T1000 (cell line): ENCODE data around the gene CCL27.
A peak's percentile ranks its signal among the peaks of the same experiment; 100 is the strongest.

Source experiments
- DNase-seq: peaks from one replicate; lab custom pipeline; 2025; ENCODE audit warnings: mixed read lengths; lab: John Stamatoyannopoulos, UW

CCL27 gene

DNA sequence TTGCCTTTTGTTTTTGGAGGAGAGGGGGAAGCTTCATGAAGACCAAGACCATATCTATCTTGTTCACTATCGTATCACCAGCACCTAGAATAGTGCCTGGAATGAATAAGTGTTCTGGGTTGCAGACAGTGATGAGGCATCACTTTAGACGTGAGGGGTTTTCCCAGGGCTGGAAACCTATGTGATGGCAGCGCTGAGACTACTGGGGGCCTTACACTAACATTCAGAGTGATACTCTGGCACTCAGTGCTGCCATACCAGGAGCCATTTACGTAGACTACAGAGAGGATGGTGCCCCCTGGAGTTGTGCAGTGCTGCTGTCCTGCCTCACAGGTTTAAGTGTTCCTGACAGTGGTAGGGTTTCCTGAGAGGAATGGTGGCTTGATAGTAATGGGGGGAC, 21.7 kb upstream of the CCL27 start:
- DNase-seq, result no peak

DNA sequence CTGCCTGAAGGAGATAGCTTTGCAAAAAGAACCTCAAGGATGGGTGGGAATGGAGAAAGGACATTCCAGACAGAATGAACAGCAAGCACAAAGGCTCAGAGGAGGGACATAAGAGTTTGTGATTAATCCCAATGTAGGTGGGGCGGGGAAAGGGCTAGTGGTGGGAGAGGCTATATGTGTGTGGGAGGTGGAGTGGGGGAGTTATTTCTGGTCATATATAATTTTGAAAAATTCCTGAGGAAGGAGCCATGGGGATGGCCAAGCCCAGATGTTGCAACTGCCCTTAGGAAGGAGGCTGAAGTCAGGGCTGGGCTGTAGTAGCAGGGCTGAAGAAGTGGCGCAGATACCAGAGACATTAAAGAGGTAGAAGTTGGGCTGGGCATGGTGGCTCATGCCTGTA, 13.4 kb upstream of the CCL27 start:
- no peak for DNase-seq

DNA sequence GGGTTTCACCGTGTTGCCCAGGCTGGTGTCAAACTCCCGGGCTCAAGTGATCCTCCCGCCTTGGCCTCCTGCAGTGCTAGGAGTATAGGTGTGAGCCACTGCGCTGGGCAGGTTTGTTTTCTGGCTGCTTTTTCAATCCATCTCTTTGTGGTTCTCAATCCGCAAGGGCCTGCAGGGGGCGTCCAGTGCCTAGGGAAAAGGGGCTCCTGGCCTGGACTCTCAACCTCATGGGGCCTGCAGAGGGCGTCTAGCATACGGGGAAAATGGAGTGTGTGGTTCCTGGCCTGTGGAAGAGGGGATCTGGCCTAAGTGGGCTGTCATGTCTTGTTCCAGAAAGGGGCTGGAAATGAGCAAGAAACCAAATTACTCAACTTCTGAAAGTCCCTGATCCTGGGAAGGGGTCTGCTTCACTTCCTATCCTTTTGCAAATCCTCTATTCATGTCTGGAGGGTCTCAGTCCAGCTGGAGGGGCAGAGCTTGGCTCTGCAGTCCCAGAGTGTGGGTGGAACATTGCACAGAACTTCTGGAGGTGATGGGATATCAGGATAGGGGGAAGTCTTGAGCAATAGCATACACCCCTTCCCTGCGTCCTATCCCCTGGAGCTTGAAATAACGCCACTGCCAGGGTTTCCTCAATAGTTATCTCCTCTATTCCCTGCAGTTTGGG, 12.7 kb upstream of the CCL27 start:
- DNase-seq, result no peak

DNA sequence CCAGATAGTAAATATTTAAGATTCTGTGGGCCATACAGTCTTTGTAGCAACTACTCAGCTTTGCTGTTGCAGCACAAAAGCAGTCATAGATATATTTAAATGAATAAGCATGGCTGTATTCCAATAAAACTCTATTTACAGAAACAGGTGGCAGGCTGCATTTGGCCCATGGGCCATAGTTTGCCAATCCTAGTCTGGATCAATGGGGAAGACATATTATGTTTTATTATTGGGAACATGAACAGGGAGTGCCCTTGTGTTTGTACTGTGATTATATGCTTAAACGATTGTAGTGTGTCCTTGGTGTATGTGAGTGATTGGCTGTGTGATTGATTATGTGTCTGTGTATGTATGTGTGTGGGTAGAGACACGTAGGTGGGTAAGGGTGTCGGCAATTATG, 12.0 kb upstream of the CCL27 start:
- DNase-seq, result no peak

DNA sequence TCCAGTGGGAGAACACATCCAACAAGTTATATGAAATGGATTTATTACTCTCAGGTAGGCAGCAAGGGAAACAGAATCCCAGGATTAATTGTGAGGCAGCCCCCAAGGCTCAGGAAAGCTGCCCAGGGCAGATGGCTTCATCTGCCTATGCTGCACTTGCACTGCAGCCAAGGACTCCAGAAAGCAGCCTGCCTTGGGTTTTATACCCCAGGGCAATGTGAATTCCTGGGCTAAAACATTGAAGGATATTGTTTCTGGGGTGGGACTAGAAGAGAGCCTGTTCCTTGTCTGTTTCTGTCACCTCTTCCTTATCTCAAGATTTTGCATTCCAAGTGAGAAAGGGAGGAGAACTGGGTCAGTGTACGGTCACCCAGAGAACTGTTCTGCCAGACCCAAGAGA, 8.8 kb upstream of the CCL27 start:
- DNase-seq, result no peak

DNA sequence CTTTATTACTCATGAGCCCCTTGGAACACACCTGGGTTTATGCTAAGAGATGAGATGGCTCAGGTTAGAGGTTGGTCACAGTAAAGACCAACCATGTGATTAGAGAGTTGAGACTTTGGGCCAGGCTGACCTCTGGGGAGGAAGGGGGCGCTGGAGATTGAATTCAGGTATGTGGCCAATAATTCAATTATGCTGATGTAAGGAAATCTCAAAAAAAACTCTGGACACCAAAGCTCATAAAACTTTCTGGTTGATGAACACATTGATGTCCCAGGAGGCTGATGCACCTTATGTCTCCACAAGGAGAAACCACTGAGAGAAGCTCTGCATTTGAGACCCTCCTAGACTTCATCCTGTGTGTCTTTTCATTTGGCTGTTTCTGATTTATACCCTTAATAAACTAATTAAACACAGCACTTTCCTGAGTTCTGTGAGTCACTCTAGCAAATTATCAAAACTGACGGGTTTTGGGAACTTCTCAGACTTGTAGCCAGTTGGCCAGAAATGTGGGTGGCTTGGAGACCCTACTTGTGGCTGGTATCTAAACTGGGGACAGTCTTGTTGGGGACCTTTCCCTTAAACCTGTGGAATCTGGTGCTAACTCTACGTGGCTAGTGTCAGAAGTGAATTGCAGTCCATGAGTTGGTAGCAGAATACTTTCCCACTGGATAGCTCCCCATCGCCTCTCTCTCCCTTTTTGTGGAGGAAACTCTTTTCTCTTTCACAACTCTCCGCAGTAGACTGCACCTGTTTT, 7.5 kb upstream of the CCL27 start:
- no peak for DNase-seq

DNA sequence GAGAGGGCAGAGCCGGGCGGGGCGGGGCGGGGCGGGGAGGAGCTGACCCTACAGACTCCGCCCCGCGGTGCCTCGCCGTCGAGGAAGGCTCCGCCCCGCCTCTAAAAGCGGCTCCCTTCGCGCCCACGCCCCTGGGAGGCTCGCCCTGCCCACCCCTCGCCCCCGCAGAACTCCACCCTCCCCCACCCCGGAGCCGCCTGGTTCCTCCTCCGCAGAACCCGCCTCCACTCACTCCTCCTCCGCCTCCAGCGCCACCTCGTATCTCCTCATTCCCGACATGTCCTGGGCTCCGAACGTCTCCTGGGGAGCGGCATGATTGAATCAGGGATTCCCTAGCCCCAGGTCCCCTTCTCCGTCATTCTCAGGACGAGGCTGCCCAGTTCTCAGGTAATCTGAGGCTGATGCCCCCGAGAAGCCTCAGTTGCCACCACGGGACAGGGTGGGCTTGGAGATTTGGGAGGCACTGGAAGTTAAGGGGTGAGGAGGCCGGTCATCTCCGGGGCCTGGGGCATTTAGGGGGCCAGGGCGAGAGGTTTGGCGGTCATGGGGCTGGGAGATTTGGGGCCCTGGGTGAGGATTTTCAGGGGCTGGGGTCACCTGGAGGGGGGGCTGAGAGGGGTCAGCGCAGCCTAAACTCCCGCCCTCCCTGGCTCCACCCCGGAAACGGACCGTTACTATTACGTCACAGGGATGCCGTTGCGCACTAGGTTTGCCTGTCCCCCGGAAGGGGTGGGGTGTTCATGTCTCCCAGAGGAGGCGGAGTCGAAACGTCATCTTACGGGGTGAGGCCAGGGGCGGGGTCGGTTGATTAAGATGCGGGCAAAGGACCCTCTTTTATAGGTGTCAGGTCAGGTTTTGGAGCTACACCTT, 3.2 kb upstream of the CCL27 start:
- peak; percentile 75 for DNase-seq

DNA sequence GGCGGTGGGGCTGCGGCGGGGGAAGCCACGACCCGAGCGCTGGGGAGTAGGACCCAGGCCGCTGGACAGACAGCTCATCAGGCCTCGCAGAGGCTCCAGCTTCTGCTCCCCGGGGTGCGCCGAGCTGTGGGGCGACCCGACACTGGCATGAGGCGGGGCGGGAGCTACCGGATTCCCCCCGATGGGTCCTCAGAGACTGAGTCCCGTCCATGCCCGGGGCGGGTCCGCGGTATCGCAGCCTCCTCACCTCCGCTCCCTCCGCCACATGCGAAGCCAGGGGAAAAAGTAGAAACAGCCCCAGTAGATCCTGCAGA, 2.6 kb upstream of the CCL27 start:
- no peak for DNase-seq

DNA sequence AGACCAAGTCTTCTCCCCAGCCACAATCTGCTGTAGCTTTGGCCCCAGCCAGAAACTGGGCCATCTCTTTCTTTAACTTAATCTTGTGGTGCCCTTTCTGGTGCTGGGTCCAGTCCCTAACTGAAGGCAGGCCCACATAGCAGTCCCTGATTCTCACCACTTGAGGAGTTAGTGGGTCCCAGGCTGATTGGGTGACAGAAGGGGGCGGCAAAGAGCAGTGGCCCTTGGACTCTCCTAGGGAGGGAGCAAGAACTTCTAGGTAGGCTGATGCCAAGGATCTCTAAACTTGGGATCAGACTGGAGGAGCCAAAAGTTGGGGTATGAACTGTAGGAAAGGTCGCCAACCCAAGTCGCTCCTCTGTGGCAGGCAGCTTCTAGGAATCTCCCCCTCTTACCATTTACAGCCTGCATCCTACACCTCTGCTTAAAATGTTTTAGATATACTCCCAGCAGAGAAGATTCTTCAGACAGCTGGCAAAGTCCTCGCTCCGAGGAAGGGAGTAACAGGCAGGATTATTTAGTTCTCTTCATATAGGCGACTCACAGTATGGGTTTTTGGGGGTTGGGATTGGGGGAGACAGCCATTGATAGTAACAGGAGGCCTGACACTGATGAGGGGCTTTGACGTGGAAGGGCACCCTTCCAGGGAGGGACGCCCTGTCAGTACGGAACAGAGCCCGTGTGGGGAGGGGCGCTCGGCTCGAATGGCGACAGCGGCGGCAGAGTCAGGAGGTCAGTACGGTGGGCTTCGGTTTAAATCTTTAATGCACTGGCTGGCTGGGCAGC, 2.0 kb upstream of the CCL27 start:
- DNase-seq, result peak; percentile 29

DNA sequence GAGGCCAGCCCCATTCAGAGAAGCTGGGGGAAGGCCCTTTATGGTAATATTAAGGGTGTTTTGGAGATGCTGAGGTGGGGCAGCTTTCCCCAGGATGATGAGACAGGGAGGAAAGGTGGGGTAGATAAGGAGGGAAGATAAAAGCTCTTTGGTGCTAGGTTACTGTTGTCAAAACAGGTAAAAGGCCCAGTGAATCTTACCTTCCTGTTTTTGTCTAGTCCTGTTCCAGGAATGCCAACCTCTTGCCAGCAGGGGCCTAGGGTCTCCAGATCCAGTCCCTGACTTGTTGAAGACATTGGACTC, 797 bp upstream of the CCL27 start:
- no peak for DNase-seq

DNA sequence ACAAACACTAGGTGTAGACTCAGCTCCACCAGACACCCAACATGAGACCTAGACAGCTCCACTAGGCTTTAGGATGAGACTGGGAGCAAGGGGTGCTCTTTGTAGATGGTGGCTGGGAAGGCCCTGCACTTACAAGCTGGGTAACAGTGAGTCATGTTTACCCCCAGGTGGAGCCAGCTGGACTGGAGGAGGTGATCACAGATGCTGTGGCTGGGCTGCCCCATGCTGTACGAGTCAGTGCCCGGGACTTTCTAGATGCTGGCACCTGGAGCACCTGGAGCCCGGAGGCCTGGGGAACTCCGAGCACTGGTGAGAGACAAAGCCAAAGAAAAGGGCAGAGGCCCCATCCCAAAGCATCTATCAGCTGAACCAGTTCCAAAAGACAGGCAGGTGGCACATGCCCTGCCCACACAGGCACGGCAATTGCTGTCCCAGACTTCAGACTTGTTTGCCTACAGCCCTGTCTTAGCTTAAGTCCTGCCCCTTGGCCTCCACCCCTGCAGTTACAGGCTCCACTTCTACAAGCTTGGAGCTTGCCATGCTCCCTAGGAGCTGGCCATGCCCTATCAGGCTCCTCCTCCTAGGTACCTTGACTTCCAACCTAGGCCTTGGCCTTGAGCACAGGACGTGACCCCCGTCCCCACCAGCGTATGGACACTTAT, 2.7 kb downstream of the CCL27 start:
- no peak for DNase-seq

DNA sequence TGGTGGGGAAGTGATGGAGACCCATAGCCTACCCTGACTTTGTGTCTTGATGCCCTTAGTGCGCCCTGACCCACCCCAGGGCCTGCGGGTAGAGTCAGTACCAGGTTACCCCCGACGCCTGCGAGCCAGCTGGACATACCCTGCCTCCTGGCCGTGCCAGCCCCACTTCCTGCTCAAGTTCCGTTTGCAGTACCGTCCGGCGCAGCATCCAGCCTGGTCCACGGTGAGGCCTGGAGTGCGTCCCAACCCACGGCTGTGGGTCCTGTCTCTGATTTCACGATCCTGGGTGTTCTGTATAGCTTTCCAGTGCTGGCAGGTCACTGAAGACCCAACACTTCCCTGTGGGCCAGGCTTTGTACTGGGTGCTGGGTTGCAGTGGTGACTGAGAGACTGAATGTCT, 4.0 kb downstream of the CCL27 start:
- DNase-seq, result no peak

DNA sequence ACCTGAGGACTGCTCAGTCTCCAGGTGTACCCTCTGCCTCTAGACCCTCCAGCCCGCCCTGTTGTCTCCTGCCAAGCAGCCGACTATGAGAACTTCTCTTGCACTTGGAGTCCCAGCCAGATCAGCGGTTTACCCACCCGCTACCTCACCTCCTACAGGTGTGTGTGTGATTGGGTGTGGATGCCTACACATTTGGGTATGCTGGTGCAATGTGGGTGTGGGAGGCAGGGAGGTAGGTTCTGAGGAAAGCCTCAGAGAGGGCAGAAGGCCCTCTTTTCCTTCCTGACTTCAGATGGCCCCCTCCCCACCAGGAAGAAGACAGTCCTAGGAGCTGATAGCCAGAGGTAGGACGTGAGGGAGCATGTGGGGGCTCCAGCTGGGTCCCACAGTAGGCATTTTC, 5.5 kb downstream of the CCL27 start:
- no peak for DNase-seq

DNA sequence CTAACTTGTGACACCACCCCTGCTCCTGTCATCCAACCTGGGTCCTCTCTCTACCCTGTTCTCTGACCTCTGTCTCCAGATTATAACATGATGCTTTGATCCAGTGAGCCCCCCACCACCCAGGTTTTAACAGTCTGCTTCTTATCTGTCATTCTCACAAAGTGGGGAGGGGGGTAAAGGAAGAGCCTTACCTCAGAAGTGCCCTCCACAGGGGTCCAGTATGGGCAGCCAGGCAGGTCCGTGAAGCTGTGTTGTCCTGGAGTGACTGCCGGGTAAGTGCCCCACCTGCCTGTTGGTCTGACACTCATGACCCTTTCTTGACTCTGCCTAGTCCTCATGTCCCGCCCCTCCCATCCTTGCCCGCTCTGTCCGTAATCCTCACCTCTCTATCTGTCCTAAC, 7.1 kb downstream of the CCL27 start:
- DNase-seq, result no peak

DNA sequence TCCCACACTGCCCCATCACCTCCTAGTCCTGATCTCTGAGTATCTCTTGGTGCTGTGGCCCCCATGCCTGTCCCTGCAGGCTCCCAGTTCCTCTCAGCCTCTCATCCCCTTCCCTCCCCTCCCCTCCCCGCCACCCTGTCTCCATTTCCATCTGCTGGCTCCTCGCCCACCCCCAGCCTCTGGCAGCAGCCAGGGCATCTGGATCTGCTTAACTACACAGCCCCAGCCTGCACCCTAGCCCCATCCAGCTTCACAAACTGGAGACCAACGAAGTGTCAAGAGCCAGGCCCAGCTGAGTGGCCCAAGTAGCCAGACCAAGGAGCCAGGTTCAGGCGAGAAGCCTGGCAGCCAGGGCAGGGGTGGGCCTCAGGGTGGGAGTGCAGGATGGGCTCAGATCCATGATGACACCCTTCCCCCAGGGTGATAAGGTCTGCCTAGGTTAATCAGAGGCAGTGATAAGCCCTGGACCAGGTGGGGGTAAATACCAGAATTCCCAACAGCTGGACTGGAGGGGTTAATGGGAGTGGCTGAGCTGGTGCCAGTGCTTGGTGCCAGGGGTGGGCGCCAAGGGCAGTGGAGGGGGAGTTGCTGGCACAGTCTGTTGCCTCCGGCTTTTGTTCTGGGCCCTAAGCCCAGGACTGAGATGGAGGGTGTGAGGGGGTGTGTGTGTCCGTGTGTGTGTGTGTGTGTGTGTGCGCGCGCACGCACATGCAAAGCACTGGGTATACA, 8.0 kb downstream of the CCL27 start:
- DNase-seq, result no peak

DNA sequence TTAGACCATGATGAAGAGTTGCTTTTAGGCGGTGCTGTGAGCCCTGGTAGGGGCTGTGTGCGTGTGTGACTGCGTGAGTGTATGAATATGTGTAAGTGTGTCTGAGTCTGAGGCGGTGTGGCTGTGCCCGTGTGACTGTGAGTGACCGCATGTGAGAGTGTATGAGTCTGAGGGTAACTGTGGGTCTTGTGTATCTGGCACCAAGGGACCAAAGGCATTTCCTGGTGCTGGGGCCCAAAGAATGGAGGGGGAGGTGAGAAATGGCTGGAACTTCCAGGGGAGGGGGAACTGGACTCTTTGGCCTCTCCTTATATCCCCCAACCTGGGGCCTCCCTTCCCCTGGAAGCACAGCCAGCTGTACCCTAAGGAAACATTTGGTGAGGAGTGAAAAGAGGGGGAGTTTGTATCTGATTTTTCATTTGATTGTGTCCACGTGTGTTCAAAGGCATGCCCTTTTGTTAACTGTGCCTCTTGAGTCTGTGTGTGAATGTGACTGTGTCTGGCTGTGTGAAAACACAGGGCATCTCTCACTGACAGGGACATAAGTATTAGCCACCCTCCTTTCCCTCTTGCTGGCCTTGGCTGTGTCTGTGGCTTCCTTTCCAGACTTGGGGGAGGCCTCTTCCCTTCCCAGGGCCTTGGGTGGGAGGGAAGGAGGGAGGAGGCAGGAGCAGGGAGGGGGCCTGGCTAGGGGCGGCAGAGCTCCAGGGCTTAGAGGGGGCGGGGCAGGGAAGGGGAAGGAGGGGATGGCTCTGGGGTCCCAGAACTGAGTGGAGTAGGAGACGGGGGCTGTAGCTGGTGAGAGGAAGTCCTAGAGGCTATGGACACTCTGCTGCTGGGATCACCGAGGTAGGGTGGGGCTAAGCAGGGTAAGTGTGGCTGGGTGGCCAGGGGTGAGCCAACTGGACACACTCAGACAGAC, 9.0 kb downstream of the CCL27 start:
- no peak for DNase-seq

DNA sequence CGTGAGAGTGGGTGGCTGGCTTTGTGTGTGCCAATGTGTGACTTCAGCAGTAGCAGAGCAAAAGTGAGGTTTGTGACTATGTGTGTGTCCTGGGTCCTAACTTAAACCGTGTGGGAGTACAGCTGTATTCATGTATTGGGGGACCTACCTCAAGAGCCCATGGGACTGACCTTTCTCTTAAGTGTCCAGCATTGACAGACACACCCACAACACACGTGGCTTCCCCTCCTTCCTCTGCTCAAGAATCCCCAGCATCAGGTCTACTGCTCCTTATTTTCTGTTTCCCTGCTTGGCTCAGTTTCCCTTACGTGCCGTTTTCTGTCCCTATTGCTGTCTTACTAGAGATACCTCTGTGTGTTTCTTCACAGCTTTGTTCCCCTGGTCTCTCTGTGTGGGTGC, 9.9 kb downstream of the CCL27 start:
- DNase-seq, result no peak

DNA sequence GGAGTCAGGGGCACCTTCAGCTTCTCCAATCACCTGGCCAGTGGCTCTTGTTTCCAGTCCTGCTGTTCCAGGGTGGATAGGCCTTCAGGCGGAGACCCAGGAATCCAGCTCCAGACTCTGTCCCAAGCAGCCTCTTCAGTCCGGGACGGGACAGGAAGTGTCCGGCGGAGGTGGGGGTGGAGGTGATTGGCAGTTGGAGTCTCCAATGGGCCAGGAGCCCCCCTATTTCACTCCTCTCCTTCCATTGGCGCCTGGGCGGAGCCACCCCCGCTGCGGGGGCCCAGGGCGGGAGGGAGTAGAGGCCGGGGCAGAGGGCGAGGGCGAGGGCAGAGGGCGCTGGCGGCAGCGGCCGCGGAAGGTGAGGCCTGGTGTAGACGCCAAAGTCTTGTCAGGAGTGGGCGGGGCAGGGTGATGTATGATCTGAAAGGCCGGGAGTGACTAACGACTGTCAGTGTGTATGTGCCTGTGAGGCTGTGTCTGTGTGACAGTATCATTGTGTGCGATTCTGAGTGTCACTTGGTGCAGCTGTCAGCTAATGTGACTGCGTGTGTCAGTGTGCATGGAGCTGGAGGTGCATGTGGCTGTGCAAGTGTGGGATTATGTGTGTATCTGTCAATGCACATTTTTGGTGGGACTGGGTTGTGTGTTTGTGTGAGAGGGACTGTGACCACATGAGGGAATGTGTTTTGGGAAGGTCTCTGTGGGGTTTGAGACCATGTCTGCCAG, 10.4 kb downstream of the CCL27 start, which contains the start of gene IL11RA:
TSS of gene IL11RA (plus strand) at position 310 of the 726 bp plus-strand sequence. CDS start 3,033 bp downstream, outside the sequence.
- DNase-seq, result peak; percentile 54

DNA sequence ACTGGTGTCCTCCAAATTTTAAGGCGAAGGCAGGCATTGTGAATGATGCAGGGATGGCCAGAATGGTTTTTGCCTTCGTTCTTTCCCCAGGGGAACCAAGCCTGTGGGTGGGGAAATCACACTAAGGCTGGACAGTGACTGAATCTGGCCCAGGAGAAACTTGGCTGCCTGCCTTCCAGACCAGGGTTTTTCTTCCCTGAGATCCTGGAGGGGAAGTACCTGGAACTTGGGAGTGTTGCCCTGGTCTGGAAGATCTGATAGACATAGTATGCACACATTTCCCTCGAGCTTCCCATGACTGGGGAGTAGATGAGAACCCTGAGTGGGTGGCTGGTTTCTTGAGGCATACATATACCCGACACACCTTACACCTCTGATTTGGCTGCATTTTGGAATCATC, 11.1 kb downstream of the CCL27 start:
- no peak for DNase-seq
